ENCODE measurements around the gene FBLN2. TPM values are rescaled to one million over a fixed set of nuclear protein-coding genes. Genes with fewer than 3 reads are reported as not detected.

FBLN2 gene
- total RNA-seq, 4 donors from 2014 or later: 130 to 244 (median 136) TPM

DNA sequence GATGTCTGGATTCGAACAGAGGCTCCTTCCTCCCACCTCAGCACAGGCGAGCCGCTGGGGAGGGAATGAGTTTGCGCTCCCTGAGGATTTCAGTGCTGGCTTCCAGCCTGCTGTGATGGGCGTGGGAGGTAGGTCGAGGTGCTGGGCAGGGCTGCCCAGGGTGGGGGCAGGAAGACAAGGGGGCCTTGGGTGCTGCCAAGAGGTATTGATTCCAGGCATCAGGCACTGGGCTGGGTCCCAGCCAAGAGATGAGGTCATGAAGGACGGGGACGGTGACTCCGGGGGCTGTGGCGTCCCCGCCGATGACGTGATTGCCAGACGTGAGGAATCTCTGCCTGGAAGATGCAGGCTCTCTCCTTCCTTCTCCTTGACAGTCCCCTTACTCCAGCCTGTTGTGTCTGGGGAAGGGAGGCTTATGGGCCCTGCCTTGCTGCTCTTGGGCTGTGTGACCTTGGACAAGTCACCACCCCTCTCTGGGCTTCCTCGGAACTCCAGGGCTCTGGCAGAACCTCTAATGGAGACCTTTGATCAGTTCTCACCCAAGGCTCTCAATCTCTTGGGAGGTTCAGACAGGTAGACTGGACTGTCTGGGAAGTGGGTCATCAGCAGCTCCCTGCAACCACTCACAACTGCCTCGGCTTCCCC, 116.8 kb downstream of the FBLN2 start:
- no peaks in the 10 kb centered on the region for H3K36me3 ChIP-seq
- no peak for DNase-seq (ENCODE audit: extremely low spot score)
- intact Hi-C loops (cut with DNase I): no loop called here
- 52% methylated on average over 4 of the region's 16 CpGs for WGBS
- no peak overlapping the region for H3K27ac ChIP-seq (replicated peaks in 1 of 4)
- H3K9me3 ChIP-seq: no peaks in the 10 kb centered on the region
- no peak overlapping the region for H3K4me3 ChIP-seq
- no peaks in the 10 kb centered on the region for H3K4me1 ChIP-seq
- no peak for TF ChIP-seq POLR2A (IDR thresholded peaks at IDR 0.05; ENCODE audit: low read depth)
- TF ChIP-seq EP300 (IDR thresholded peaks at IDR 0.05): no peak
- H3K27me3 ChIP-seq: peaks cover 0 to 67% (median 0%) of the 10 kb centered on the region in 4 donors

DNA sequence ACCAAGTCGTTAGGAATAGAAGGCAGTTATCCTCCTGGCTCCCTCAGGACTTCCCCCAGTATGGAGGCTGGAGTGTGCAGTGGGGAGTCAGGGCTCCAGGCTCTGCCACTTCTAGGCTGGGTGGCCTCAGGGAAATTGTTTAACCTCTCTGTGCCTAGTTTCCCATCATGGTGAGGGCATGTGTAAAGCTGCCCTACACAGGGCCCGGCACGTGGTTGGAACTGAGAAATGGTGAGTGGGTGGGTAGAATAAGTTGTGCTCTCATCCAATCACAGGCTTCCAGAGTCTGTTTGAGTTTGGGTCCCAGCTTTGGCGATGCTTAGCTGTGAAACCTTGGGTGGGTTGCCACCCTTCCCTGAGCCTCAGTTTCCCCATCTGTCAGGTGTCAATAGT, 117.3 kb downstream of the FBLN2 start:
- DNase-seq (ENCODE audit: extremely low spot score): no peak
- no peaks in the 10 kb centered on the region for H3K9me3 ChIP-seq
- no peaks in the 10 kb centered on the region for H3K36me3 ChIP-seq
- TF ChIP-seq, protein P1, sequence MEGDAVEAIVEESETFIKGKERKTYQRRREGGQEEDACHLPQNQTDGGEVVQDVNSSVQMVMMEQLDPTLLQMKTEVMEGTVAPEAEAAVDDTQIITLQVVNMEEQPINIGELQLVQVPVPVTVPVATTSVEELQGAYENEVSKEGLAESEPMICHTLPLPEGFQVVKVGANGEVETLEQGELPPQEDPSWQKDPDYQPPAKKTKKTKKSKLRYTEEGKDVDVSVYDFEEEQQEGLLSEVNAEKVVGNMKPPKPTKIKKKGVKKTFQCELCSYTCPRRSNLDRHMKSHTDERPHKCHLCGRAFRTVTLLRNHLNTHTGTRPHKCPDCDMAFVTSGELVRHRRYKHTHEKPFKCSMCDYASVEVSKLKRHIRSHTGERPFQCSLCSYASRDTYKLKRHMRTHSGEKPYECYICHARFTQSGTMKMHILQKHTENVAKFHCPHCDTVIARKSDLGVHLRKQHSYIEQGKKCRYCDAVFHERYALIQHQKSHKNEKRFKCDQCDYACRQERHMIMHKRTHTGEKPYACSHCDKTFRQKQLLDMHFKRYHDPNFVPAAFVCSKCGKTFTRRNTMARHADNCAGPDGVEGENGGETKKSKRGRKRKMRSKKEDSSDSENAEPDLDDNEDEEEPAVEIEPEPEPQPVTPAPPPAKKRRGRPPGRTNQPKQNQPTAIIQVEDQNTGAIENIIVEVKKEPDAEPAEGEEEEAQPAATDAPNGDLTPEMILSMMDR (IDR thresholded peaks at IDR 0.05): no peak
- TF ChIP-seq POLR2AphosphoS5 (IDR thresholded peaks at IDR 0.05): no peak
- TF ChIP-seq POLR2A (IDR thresholded peaks at IDR 0.05; ENCODE audit: low read depth): no peak
- TF ChIP-seq EP300 (IDR thresholded peaks at IDR 0.05): no peak
- H3K4me1 ChIP-seq: no peaks in the 10 kb centered on the region
- H3K27ac ChIP-seq (replicated peaks in 1 of 4): no peak overlapping the region
- peaks cover 0 to 68% (median 0%) of the 10 kb centered on the region in 4 donors for H3K27me3 ChIP-seq
- 80% methylated on average over 2 of the region's 4 CpGs for WGBS
- no peak overlapping the region for H3K4me3 ChIP-seq
- intact Hi-C loops (cut with DNase I): no loop called here

DNA sequence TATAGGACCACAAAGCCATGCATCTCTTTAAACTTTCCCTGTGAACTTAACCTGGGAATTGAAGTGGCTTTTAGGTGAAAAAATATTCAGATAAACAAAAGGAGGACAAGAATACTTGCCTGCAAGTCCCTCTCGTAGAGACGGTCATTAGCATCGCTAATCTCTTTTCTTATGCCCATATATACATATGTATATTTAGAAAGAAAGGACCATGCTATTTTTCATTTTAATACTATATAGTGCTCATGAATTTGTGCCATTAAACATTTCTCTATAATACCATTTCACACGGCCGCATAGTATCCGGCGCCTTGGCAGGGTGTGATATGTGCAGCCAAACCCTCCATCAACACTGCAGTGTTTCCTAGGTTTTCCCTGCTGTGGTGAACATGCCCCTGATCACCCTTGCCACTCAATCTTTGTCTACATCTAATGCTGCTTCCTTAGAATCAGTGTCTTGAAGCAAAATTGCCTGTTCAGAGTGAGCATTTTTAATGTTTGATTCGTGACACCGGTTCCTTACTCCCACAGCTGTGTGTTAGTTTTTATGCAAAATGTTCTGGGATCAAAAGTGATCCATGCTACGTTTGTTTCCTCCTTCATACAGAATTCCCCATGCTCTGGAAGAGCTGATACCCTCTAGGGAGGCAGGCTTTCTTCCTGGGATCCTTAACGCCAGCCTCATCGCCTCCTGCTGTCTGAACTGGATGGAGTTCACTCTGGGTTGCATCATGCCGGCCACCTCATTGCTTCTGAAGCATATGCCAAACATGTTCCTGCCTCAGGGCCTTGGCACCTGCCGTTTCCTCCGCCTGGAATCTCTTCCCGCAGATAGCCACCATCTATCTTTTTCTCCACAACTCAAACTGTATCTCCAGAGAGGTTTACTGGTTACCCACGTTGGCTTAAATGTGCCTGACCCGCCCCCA, 118.1 kb downstream of the FBLN2 start:
- Histone ChIP-seq H3K27me3 (peaks cover 0 to 65% (median 0%) of the 10 kb centered on the region in 4 donors), H3K9me3 (no peaks in the 10 kb centered on the region), H3K27ac (replicated peaks in 1 of 4) (no peak overlapping the region), H3K4me3 (no peak overlapping the region), H3K36me3 (no peaks in the 10 kb centered on the region), H3K4me1 (no peaks in the 10 kb centered on the region)
- TF ChIP-seq POLR2AphosphoS5 (IDR thresholded peaks at IDR 0.05) (no peak), EP300 (IDR thresholded peaks at IDR 0.05) (no peak), POLR2A (IDR thresholded peaks at IDR 0.05; ENCODE audit: low read depth) (no peak)
- TF ChIP-seq, protein P1 (IDR thresholded peaks at IDR 0.05): no peak
- intact Hi-C loops (cut with DNase I): no loop called here
- WGBS: 69% methylated on average over 18 of the region's 18 CpGs
- no peak for DNase-seq (ENCODE audit: extremely low spot score)

DNA sequence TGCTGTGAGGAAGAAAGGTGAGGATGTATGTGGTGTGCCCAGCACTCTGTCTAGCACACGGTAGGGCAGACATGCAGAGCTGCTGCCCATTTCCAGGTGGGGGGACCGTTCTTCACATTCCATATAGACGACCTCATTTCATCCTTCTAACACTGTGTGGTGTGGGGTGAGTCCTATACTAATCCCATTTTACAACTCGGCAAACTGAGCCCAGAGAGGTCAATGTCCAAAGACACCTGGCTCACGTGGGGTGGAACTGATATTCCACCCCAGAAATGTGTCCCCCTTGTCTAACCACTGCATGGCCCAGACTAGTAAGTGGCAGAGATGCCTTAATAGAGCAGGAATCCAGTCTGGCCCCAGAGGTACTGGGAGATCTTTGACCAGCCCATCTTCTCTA, 119.2 kb downstream of the FBLN2 start:
- H3K4me1 ChIP-seq: no peaks in the 10 kb centered on the region
- H3K36me3 ChIP-seq: no peaks in the 10 kb centered on the region
- DNase-seq (ENCODE audit: extremely low spot score): no peak
- no peaks in the 10 kb centered on the region for H3K9me3 ChIP-seq
- H3K27me3 ChIP-seq: peaks cover 0 to 70% (median 0%) of the 10 kb centered on the region in 4 donors
- no peak overlapping the region for H3K4me3 ChIP-seq
- intact Hi-C loops (cut with DNase I): no loop called here
- WGBS: 65% methylated on average over 5 of the region's 5 CpGs
- H3K27ac ChIP-seq (replicated peaks in 1 of 4): no peak overlapping the region
- no peak for TF ChIP-seq POLR2AphosphoS5 (IDR thresholded peaks at IDR 0.05)
- TF ChIP-seq EP300 (IDR thresholded peaks at IDR 0.05): no peak
- TF ChIP-seq, protein P1 (IDR thresholded peaks at IDR 0.05): no peak
- no peak for TF ChIP-seq POLR2A (IDR thresholded peaks at IDR 0.05; ENCODE audit: low read depth)

DNA sequence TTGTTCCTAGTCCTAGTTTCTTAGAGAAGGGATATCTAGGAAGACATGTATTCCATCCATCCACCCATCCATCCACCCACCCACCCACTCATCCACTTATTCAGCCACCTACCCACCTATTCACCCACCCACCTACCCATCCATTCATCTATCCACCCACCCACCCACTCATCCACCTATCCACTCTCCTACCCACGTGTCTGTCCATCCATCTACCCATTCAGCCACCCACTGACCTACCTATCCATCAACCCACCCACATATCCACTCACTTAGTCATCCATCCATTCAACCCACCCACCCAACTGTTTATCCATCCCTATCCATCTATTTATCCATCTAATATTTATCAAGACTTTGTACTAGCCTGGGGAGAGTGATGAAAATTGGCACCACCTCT, 120.5 kb downstream of the FBLN2 start:
- H3K27me3 ChIP-seq: peaks cover 0 to 79% (median 0%) of the 10 kb centered on the region in 4 donors
- 71% methylated on average over 1 of the region's 1 CpG for WGBS
- H3K4me1 ChIP-seq: no peaks in the 10 kb centered on the region
- no peak overlapping the region for H3K27ac ChIP-seq (replicated peaks in 1 of 4)
- no peaks in the 10 kb centered on the region for H3K36me3 ChIP-seq
- no peak overlapping the region for H3K4me3 ChIP-seq
- no peaks in the 10 kb centered on the region for H3K9me3 ChIP-seq
- TF ChIP-seq POLR2AphosphoS5 (IDR thresholded peaks at IDR 0.05): no peak
- TF ChIP-seq, protein P1 (IDR thresholded peaks at IDR 0.05): no peak
- TF ChIP-seq POLR2A (IDR thresholded peaks at IDR 0.05; ENCODE audit: low read depth): no peak
- no peak for TF ChIP-seq EP300 (IDR thresholded peaks at IDR 0.05)
- DNase-seq (ENCODE audit: extremely low spot score): no peak
- intact Hi-C loops (cut with DNase I): no loop called here

All from esophagus muscularis mucosa (tissue), 4 donors.